ENCODE measurements around the gene OXER1. TPM values are rescaled to one million over a fixed set of nuclear protein-coding genes. Genes with fewer than 3 reads are reported as not detected.

Gene OXER1
- polyA plus RNA-seq, 2 of the 4 experiments (the other 2 are of a cell fraction): not detected

- TF ChIP-seq USF2 (IDR thresholded peaks at IDR 0.05): no peak
- no peak for TF ChIP-seq CTCF (IDR thresholded peaks at IDR 0.05)
- TF ChIP-seq TFCP2L1 (CRISPR knock-in tag; IDR thresholded peaks at IDR 0.05): no peak
- no peak for TF ChIP-seq KDM1A (IDR thresholded peaks at IDR 0.05; ENCODE audit: low read depth)
- no peak for TF ChIP-seq JUNB (IDR thresholded peaks at IDR 0.05)
- TF ChIP-seq BCL3 (IDR thresholded peaks at IDR 0.05): no peak
Measured at GRCh38 chr2:42789751-42790150, 25.8 kb upstream of the OXER1 start (continued).

DNA sequence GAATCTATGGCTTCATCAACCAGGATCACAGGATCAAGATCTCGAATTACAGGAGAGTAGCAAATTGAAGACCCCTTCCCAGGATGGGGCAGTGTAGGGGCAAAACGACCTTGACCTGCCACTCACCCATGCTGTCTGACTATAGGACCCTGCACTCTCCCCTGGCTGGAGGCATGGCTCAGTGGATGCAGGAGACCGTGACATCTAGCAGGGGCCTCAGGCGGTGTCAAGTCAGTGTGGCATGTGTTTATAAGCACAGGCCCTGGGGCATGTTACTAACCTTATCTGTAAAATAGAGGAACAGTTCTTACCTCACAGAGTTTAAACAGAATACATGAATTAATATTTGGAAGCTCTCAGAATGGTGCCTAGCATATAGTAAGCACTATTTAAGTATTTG, 24.9 kb upstream of the OXER1 start:
- H3K27ac ChIP-seq: no peak overlapping the region
- ATAC-seq (no peak), FAIRE-seq (no peak), DNase-seq (ENCODE audit: low read depth in 1 of 2, low spot score in 1 of 2) (no peak)
- no peak overlapping the region for H3K4me2 ChIP-seq
- TF ChIP-seq HOXA7 (CRISPR knock-in tag; IDR thresholded peaks at IDR 0.05): no peak
- TF ChIP-seq FOSB (CRISPR knock-in tag; IDR thresholded peaks at IDR 0.05): no peak
- no peak for TF ChIP-seq PHF8 (IDR thresholded peaks at IDR 0.05; ENCODE audit: borderline replicate concordance, low read depth)
- no peak for TF ChIP-seq NR3C1 (IDR thresholded peaks at IDR 0.05)
- no peak for TF ChIP-seq NPAS2 (CRISPR knock-in tag; IDR thresholded peaks at IDR 0.05; ENCODE audit: borderline replicate concordance)
- TF ChIP-seq BCL3 (IDR thresholded peaks at IDR 0.05): no peak
- CTCF ChIA-PET: no interaction called here
- 43% methylated on average over 4 of the region's 4 CpGs for WGBS (ENCODE audit: missing lambda C conversion rate)
- no peaks in the 10 kb centered on the region for H3K9me3 ChIP-seq
- H3K4me3 ChIP-seq: no peak overlapping the region
- no peaks in the 10 kb centered on the region for H3K4me1 ChIP-seq
- POLR2A ChIA-PET: no interaction called here

DNA sequence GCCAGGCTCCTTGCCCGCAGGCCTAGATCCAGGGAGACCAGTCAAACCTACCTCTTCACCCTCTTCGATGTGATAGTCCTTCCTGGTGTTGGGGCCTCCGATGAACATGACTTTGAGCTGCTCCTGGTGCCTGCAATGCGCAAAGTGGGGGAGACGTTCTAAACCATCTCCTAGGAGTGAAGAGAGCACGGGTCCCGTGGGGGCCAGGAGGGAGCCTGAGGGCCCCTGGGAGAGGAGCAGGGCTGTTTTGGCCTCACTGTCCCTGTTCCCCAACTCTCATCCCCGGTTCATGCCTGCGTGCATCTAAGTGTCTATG, 24.5 kb upstream of the OXER1 start:
- POLR2A ChIA-PET: no interaction called here
- Histone ChIP-seq H3K4me1 (no peaks in the 10 kb centered on the region), H3K4me2 (no peak overlapping the region), H3K27ac (no peak overlapping the region), H3K9me3 (no peaks in the 10 kb centered on the region), H3K4me3 (no peak overlapping the region)
- 58% methylated on average over 9 of the region's 9 CpGs for WGBS (ENCODE audit: missing lambda C conversion rate)
- no peak for ATAC-seq
- TF ChIP-seq CEBPB (IDR thresholded peaks at IDR 0.05) (no peak), E2F6 (IDR thresholded peaks at IDR 0.05; ENCODE audit: borderline replicate concordance, low read depth) (no peak), NR3C1 (IDR thresholded peaks at IDR 0.05) (no peak), ZC3H11A (IDR thresholded peaks at IDR 0.05) (no peak), RAD21 (conservative IDR thresholded peaks at IDR 0.05 in 1 of 2, IDR thresholded peaks at IDR 0.05 in 1 of 2) (no peak), ZSCAN20 (CRISPR knock-in tag; IDR thresholded peaks at IDR 0.05) (no peak), MAFK (IDR thresholded peaks at IDR 0.05; ENCODE audit: partially characterized antibody) (no peak), HDAC2 (IDR thresholded peaks at IDR 0.05) (no peak), ZFP36 (IDR thresholded peaks at IDR 0.05; ENCODE audit: borderline replicate concordance, partially characterized antibody) (no peak), USF2 (IDR thresholded peaks at IDR 0.05) (no peak), HMGXB4 (CRISPR knock-in tag; IDR thresholded peaks at IDR 0.05; ENCODE audit: borderline replicate concordance) (no peak)
- CTCF ChIA-PET: interaction anchor here (1.0 kb wide), 1 partner anchor 51 kb away, joined by 3 read pairs; no protein-coding TSS in a partner anchor
- FAIRE-seq: no peak
- DNase-seq (ENCODE audit: low read depth in 1 of 2, low spot score in 1 of 2): no peak
